Uterus (tissue), 2 donors: ENCODE measurements around the gene TKT.

Experiments
- POLR2A ChIP-seq, 2 donors: fragments of 450-650 bp; IDR thresholded peaks; one replicate each; pipeline ENCODE4 v1.6.1; 2016; ENCODE audit warnings: antibody characterized with exemption in 2 of 2, mild to moderate bottlenecking in 1 of 2, moderate library complexity in 1 of 2
- TF ChIP-seq, protein P1 (sequence below), 4 experiments: fragments of 200-600 bp in 2 of 4; fragments of 450-650 bp in 2 of 4; sonication (generic) in 2 of 4; IDR thresholded peaks; one replicate each; pipeline ENCODE4 v1.5.1; 2016 to 2019; ENCODE audit warnings: antibody characterized with exemption in 4 of 4, mild to moderate bottlenecking in 2 of 4, moderate library complexity in 1 of 4

- TF ChIP-seq, protein P1, sequence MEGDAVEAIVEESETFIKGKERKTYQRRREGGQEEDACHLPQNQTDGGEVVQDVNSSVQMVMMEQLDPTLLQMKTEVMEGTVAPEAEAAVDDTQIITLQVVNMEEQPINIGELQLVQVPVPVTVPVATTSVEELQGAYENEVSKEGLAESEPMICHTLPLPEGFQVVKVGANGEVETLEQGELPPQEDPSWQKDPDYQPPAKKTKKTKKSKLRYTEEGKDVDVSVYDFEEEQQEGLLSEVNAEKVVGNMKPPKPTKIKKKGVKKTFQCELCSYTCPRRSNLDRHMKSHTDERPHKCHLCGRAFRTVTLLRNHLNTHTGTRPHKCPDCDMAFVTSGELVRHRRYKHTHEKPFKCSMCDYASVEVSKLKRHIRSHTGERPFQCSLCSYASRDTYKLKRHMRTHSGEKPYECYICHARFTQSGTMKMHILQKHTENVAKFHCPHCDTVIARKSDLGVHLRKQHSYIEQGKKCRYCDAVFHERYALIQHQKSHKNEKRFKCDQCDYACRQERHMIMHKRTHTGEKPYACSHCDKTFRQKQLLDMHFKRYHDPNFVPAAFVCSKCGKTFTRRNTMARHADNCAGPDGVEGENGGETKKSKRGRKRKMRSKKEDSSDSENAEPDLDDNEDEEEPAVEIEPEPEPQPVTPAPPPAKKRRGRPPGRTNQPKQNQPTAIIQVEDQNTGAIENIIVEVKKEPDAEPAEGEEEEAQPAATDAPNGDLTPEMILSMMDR (IDR thresholded peaks at IDR 0.05): no peak
- no peak for TF ChIP-seq POLR2A (IDR thresholded peaks at IDR 0.05)
These were observed 60.8 kb downstream of the TKT start for GRCh38 chr3:53195066-53195450.
